Effector CD8-positive, alpha-beta T cell (primary cell): ENCODE measurements around the gene CPED1.
"Not testable (repeated sequence)": the region's sequence is repeated elsewhere in the genome, so short reads cannot be mapped to it uniquely, and the experiment has no call there.

ENCODE experiments used
- DNase-seq: peaks from one replicate; lab custom pipeline; 2025; lab: John Stamatoyannopoulos, UW

The CPED1 gene

DNA sequence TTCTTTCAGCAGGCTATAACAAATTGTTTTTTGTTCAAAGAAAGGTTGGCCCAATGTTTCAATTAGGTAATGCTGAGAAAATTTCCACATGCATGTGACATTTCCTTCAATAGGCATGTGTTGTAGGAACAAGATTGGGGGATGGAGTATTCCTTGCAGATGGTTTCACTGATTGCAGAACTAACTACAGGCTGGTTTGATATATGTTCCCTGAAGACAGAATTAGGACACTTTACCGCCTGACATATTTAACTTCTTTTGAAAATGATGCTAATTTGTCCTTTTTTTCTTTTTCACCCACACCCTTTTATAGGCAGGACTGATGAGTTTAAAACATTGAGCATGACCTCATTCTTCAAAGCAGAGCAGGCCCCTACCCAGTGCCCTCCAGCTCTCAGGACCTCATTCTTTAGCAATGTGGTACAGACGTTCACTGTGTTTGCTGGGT lies 163.3 kb downstream of the CPED1 start:
- DNase-seq = no peak

DNA sequence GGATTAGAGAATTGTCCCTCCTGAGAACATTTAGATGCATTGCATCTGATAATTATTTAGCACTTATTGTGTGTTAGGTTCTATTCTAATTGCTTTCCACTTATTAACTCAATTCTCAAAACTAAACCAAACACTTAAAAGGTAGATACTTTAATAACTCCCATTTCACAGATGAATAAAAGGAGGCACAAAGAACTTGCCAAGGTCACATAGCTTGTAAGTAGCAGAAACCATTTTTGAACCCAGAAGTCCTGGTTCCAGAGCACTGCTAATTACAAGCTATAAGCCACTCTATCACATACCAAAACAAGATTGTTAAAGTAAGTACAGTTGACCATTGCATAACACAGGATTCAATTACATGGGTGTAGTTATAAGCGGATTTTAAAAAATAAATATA lies 164.9 kb downstream of the CPED1 start:
- DNase-seq = no peak

DNA sequence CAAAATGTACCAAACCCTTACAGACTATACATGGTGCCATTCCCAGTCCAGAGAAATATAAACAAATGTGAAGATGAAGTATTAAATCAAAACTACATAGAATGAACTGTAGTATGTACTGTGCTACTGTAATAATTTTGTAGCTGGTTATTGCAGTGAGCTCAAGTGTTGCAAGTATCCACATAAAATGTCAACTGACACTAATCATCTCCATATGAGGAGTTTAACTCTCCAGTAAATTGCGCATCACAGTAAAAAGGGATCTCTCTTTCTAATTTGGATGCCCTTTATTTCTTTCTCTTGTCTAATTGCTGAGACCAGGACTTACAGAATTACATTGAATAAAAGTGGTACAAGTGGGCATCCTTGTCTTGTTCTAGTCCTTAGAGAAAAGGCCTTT lies 165.5 kb downstream of the CPED1 start:
- DNase-seq = no peak

DNA sequence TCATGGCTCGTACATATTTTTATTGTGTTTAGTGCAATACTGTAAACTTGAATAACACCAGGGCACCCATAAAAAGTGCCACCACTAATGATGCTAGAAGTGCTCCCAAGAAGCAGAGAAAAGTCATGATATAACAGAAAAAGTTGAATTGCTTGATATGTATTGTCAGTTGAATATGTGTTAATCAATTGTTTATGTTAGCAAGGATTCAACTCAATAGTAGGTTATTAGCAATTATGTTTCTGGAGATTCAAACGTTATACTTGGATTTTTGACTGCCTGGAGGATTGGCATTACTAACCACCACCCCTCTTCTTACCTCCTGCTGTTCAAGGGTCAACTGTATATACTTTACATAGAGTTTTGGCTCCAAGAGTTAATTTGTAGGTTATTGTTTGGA lies 168.3 kb downstream of the CPED1 start:
- no peak for DNase-seq

DNA sequence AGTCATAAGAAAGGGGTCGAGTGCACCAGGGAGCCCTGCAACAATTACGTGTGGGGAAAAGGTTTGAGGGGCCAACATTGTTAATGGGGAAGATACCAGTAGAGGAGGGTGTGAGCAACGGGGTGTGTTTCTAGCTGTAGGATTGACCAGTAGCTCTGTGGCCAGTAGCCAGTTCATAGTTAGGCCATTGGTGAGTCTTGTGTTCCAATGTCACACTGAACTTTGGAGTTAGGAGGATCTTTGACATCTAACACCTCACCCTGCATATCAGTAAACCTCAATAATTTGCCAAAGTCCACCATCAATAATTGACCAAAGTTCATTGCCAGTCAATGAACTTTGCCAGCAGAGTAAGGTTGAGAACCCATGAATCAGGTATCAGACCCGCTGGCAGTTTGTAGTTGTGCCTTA lies 168.8 kb downstream of the CPED1 start:
- no peak for DNase-seq

DNA sequence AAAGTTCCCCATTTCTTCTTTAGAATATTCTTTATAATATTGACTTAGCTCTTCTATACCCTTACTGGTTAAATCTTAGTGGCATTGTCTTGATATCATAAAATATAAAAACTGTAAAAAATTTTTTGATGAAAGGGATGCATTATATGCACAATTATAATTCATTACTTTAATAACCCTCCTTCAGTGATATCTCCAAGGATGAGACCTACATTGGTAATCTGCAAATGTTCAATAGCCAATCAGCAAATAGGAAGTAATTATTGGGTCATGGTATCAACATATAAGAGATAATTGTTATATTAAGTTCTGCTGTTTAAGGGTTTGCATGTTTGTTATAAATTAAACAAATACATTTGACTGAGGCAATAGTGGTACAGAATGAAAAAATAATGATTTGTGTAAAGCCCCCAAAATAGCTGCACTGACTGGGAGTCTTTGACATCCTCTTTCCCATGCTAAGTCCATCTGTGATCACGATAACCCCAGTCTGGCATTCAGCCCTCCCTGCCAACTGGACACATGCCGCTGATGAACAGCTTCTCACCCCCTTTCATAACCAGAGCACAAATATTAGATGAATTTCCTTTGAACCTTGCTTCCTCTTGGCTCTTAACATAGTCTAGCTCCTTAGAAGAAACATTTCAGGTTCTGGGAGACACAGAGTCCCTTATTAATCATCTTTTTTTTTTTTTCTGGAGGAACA lies 169.5 kb downstream of the CPED1 start:
- DNase-seq = no peak

DNA sequence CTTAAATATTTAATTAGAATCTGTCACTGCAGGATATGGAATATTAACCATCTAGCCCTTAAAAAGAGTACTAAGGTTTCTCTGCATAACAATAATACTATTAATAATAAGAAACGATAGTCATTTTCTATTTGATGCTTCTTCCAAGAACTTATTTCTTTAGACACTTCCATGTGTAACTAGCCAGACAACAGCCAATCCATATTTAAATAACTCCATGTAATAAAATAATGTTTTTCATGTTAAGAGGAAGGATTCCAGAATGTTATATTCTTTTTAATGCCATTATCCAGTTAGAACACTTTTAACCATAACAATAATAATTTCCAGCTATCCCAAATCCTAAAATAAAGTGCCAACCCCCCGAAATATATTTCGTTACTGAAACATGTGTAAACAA lies 170.2 kb downstream of the CPED1 start:
- no peak for DNase-seq

DNA sequence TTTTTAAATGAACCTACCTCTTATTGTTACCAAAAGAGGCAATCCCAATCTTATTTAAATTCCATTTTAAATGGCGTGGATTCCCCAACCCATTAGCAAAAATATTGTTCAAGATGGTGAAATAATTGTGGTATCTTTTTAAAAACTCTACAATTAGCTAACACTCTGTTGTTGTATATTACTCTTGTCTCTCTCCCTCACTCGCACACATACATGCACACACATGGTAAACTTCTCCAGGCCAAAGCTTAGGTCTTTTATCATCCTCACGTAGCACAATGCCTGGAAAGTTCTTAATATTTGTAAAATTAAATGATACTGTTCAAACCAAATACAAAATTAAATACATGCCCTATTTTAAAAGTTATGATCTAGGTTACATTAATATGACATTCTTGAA lies 171.0 kb downstream of the CPED1 start:
- no peak for DNase-seq

DNA sequence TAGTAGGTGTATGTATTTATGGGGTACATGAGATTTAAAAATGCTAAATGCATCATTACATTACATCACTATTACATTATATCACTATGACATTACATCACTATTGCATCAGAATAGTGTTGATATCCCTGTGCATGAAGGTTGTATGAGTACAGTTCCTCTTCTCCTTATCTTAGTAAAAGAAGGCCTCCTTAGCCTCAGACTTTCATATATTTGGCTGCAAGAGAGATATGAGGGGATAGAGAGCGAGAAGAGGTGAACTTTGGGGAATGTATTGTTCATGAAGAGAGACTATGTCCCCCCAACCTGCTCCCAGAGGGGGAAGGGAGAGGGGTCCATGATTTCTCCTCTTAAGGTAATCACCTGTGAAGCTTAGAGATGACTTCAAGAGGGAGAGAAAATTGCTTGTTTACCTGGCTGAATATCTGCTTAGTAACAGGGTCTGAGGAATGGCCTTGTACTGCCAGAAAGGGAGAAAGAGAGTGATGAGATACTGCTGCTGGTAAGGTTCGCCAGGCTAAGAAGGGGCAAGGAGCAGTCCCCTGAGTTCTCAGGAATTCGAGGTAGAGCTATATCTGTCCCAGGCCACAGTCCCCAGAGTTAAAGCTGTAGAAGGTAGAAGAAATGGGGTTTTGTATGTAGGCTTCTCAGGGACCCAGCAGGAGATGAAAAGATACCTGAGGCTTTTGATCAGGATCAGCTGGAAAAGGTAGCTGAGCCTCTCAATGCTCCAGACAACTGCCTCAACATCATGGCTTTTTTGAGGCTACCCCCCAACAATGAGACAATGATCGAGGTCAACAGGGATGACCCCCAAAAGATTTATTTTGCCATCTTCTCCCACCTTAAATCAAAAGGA lies 171.9 kb downstream of the CPED1 start:
- no peak for DNase-seq

DNA sequence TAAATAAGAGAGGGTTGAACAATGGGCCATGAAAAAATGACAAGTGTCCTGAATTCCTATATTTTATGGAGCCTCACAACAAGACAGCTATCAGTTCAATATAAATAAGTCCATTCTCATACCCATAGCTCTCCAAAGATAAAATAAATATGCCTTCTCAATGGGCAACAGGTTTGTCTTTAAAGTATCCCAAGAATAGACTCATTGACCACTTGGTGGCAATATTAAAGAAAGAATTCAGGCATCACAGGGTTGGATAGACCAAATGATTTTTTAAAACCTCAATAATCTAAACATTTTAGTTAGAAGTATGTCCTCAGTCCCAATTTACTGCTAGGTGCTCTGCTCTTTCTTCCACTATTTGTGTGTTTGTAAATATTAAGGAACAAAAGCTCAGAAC lies 175.2 kb downstream of the CPED1 start:
- DNase-seq = no peak

DNA sequence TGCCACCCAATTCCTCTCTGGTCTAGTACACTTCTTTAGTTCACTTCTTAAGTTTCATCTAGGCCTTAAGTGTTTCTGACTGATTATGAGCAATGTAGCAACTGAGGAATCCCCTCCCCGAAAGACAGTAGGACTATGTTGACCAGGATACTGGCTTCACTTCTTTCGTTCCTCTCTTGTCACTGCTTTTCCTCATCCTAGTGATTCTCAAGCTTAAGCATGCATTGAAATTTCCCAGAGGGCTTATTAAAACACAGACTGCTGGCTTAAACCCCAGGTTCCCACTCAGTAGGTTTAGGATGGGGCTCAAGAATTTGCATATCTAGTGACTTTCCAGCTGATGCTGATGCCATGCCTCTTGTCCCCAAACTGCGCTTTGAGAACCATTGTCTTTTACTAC lies 175.7 kb downstream of the CPED1 start:
- no peak for DNase-seq

DNA sequence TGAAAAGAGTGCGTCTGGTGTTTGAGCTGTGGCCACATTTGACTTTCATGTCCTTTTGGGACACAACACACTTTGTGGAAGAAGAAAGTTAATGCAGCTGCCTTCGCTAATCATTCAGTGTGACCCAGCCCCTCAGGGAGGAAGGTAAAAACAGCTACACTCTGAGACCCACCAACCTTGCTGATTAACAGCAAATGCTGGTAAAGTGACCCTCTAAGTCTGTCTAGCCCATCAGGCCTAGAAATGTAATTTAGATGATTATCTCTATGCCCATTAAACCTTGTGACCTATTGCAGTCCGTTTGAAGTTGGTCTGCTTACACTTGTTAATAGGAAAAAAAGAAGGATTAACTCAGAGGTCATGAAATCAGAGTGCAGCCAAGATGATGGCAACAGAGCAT lies 178.4 kb downstream of the CPED1 start:
- DNase-seq = no peak

DNA sequence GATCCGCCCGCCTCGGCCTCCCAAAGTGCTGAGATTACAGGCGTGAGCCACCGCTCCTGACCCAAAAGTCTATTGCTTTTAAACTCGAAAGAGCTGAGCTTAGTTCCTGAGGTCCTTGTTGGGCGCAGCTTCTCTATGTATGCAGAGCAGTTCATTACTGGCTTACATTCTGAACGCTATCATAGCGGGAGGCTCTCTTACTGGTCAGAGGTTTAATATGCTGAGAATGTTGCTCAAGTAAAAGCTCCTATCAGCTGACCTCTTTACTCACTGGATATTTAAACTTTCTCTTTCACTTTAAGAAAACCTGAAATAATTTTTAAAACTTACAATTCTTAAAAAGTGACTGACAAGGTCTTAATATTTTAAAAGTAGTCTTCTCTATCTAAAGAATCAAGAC lies 179.5 kb downstream of the CPED1 start:
- DNase-seq = no peak

DNA sequence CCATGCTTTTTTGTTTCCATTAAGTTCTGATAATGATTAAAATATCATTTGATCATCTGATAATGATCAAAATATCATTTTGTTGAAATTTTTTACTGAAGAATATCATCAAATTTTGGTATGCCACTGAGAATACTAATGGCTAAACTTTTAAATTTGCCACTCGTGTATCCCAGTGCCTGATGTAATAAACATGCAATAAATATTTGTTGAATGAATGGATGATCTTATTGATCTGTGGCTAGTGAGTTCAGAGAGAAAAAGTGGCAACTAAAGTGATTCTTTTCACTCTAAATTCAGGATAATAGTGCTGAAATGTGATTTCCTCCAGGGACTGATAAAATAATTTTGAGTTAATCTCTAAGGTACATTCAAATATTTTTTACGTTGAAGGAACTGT lies 181.0 kb downstream of the CPED1 start:
- DNase-seq = no peak

DNA sequence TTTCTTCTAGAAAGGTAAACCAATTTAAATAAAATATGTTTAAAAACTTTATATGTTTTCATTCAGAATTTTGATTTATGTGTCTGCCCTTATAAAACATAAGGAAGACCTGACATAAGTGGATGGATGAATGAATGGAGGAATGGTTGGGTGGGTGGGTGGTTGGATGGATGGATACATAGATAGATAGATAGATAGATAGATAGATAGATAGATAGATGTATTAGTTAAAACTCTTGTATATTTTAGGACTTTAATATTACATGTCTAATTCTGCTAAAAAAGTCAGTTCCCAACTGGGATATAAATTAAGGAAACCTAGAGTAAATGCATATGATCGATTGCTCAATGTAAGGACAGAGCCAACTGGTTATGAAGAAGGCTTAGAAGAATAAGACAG lies 184.0 kb downstream of the CPED1 start:
- no peak for DNase-seq

DNA sequence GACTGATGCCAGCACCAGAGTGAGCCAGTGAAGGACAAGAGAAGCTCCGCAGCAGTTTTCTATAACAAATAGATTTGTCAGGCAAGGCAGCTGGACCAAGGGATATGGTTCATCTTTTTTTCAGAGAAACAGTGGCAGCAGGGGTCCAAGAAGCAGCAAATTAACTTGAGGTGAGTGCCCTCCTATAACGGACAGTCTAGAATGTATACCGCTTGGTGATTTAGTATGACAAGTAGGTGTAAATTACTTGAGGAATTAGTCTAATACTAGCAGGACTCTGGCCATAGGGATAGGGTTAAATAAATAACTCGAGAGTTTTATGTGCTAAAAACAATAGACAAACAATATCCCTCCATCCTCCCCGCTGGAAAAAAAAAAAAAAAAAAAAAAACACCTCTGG lies 187.3 kb downstream of the CPED1 start:
- no peak for DNase-seq

DNA sequence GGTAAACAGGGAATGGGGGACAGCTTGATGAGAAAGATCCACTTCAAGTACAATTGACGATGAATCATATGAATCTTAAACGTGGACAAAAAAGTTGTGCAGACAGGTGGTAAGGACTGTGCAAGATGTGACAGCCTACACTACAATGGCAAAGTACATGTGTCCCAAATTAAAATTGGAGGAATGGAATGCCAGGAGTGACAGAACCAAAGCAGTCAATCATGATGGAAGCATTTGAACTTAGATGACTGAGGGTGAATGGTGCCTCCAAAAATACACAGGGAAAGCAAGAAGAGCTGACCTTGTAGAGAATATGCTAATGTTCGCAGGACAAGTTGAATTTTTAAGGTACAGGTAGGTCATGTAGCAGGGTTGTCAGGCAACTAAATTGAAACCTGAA lies 189.9 kb downstream of the CPED1 start:
- DNase-seq = no peak

DNA sequence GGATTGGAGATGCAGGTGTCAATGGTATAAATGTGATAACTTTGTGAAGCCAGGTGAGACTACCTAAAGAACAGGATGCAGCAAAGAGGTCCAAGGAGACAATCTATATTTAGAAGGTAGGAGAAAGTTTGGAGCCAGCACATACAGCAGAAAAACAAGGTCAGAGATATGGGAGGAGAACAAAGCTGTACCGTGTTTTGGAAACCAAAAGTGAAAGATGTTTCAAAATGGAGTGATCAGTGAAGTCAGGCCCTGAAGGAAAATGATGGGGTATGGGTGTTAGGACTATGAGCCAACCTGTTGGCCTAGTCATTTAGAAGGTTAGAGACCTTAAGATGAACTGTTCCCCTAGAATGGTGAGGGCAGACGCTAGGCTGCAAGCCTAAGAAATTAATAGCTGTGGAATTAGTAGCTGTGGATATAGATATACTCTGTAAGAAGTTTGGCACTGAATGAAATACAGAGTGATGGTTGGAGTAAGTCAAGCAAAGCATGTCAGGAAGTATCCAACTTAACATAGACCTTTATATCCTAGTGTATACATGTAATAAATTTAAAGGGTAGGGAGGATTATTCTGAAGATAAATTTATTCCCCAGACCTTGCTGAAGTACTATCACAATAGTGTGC lies 190.5 kb downstream of the CPED1 start:
- DNase-seq = no peak

DNA sequence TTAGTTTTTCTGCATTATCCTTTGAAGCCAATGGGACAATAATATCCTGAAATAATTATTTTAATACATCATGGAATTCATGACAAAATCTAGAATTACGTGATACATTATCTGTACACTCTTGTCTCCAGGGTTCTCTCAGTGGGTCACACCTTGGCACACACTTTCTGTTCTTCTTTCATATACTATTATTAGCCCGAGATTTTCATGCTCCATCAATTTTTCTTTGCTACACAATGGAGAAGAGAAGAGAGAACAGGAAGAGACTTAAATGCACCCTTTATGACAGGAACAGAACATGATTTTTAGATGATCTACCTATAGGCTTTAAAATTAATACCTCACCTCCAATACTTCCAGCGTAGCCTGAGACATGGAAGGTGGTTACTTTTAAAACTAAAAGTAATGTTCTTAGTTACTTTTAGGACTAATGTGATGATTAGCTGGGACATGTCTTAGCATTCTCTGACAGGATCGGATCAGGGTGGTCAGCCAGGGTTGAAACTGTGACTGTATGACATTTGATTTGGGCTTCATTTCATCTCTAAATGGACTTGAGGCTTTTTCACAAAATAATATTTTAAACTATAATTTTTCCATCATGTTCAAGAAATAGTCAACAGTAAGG lies 192.0 kb downstream of the CPED1 start:
- DNase-seq = no peak

DNA sequence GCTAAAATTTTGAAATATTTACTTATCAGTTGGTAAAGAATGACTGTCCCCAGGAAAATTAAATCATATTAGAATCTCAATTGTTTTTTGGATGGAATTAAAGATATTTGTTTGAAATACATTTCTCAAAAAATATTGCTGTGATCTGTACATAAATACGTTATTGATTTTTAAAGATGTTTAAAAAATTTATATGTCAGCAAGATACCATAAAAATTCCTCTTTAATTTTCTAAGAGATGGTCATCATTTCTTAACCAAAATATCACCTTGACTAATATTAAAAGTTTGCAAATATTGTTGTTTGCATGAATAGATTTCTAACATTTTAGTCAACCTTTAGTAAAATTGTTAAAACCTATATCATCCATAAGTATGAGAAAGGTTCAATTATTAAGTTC lies 192.8 kb downstream of the CPED1 start:
- DNase-seq = no peak

DNA sequence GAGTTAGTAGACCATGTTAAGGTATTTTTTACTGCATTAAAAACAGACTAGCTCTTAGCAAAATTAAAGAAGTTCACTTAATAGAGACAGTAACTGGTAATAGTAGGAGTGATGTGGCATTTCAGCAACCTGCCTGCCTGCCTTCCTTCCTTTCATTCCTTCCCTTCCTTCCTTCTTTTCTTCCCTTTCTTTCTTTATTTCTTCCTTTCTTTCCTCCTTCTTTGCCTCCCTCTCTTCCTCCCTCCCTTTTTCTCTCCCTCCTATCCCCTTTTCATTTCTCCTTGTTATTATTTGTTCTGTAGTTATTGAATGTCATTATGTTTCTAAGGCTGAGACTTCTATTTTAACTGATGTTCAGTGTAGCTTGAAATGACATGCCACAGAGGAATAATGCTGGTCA lies 193.8 kb downstream of the CPED1 start:
- DNase-seq = no peak

DNA sequence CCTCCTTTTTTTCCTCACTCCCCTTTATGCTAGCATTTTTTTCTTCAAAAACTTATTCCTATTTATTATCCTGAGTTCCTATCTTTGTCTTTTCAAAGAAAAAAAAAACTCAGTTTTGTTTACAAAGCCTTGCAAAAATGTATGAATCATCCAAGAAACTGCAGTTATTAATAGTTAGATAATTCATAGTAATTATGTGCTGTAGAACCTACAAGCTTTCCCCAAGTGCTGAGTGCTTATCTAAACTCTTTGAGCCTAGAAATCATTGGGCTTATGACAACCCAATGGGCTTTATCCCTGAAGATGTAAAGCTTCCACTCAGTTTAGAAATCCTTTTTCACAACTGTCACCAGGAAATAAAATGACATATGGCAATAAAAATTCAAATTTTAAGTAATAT lies 194.4 kb downstream of the CPED1 start:
- no peak for DNase-seq

DNA sequence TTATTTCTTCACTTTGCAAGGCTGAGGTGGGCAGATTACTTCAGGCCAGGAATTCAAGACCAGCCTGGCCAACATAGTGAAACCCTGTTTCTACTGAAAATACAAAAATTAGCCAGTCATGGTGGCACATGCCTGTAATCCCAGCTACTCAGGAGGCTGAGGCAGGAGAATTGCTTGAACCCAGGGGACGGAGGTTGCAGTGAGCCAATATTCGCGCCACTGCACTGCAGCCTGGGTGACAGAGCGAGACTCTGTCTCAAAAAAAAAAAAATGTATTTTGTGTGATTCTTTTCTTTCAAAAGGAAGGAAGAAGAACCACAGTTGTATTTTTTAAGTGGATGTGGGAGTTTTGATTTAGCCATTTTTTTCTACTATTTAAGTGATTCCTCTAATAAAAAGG lies 195.4 kb downstream of the CPED1 start:
- DNase-seq = not testable (repeated sequence)
